HG02970 (cell line): ENCODE results near the gene TRIM16.
"Not testable (repeated sequence)": the region's sequence is repeated elsewhere in the genome, so short reads cannot be mapped to it uniquely, and the experiment has no call there.

ENCODE experiments used
- ATAC-seq: cut with Tn5 transposase; IDR thresholded peaks from one replicate; pipeline ENCODE4 v1.9.1; 2021; ENCODE audit warnings: mild to moderate bottlenecking, moderate library complexity, moderate number of reproducible peaks; ENCODE audit not compliant: unreplicated experiment, low FRiP score

The TRIM16 gene

GRCh38 chr17:15622124-15622523 is 62.0 kb downstream of the TRIM16 start:
- ATAC-seq, result not testable (repeated sequence)

- not testable (repeated sequence) for ATAC-seq
Observed at GRCh38 chr17:15619331-15620058, 64.6 kb downstream of the TRIM16 start, which contains the start of gene FBXW10B. TSS of gene FBXW10B (minus strand) at chr17:15619704. CDS start at chr17:15619512, 192 bp downstream.

- not testable (repeated sequence) for ATAC-seq
Observed at GRCh38 chr17:15616828-15617227, 67.3 kb downstream of the TRIM16 start.

DNA sequence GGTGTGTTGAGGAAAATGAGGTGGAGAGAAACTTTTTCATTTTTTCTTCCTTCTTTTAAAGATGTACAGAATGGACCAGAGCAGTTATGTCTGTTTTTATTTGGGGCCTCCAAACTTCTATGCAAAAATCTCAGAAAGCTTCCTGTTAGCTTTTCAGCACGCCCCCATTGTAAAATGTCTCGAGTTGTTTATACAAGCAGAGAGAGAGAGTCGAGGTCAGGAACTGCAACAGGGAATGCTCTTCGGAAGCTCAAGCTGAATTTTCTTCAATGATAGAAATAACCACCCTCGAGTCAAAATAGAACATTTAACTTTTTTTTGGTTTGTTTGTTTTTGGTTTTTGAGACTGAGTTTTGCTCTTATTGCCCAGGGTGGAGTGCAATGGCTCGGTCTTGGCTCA is 68.3 kb downstream of the TRIM16 start:
- ATAC-seq, result not testable (repeated sequence)

GRCh38 chr17:15613111-15613510 is 71.0 kb downstream of the TRIM16 start:
- ATAC-seq, result not testable (repeated sequence)

GRCh38 chr17:15592960-15593359 is 91.2 kb downstream of the TRIM16 start:
- not testable (repeated sequence) for ATAC-seq

- not testable (repeated sequence) for ATAC-seq
Observed at GRCh38 chr17:15591986-15592385, 92.1 kb downstream of the TRIM16 start.

DNA sequence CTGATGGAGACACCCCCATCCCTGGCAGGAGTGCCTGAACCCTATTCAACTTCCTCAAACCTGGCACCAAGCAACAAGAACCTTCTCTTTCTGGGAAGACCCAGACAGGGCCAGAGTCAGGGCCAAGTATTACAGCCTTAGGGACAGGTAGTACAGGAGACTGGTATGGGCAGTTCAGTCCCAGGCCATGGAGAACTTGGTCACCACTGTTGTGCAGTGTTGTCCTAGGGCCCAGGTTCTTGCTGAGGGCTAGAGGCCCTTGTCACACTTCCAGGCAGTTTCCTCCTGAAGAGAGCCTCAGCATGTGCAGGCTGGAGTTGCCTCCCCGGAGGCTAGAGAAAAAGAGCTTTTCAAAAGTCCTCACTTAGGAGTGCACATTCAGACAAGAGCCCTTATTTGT is 93.3 kb downstream of the TRIM16 start:
- not testable (repeated sequence) for ATAC-seq

GRCh38 chr17:15589544-15590536 is 94.3 kb downstream of the TRIM16 start:
- not testable (repeated sequence) for ATAC-seq

- not testable (repeated sequence) for ATAC-seq
Observed at GRCh38 chr17:15588017-15588416, 96.1 kb downstream of the TRIM16 start.

DNA sequence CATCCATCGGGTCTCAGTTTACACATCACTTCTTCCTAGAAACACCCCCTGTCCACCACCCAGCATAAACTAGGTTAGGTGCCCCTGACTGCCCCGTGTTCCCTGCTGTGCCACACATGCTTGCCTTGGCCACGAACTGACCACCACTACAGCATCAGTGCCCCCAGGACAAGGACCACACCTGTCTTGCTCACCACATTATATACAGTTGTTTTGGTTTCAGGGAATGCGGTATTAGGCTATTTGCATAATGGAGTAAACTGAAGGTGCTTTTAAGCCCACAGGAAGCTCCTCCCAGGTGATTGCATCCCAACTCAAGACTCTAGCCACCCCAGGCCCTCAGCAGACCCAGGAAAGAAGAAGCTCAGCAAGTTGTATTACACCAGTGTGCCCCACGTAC is 100.8 kb downstream of the TRIM16 start:
- not testable (repeated sequence) for ATAC-seq

DNA sequence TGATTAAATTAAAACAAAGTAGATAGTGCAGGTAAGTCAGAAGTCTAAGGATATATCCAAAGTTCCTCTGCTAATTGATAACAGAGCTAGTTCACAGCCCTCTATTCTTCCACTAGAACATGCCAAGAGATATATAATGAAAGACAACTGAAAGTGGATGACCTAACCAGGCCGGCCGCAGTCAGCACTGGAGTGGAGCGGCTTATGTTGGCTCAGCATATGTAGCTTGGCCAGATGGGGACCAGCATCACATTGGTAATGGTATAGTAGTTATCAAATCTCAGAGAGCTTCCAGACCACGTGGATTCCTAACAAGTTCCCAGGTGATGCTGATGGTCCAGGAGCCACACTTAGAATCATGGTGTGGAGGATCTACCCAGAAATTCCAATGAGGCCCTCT is 102.6 kb downstream of the TRIM16 start:
- not testable (repeated sequence) for ATAC-seq
